Neuron (in vitro differentiated cells): ENCODE data around the gene KRT79.
"Not testable (repeated sequence)": the region's sequence is repeated elsewhere in the genome, so short reads cannot be mapped to it uniquely, and the experiment has no call there.

ENCODE experiments used
- H2AFZ ChIP-seq: one replicate; pipeline ENCODE4 v1.6.1; 2013; ENCODE audit warnings: low read depth, mild to moderate bottlenecking, inconsistent platforms, low read length, moderate library complexity
- H3K27me3 ChIP-seq: one replicate; pipeline ENCODE4 v1.6.1; 2013; ENCODE audit warnings: low read length; ENCODE audit not compliant: insufficient read depth
- H3K36me3 ChIP-seq: one replicate; pipeline ENCODE4 v1.6.1; 2013; ENCODE audit warnings: low read length; ENCODE audit not compliant: insufficient read depth
- H3K4me1 ChIP-seq: one replicate; pipeline ENCODE4 v1.6.1; 2013; ENCODE audit warnings: low read length; ENCODE audit not compliant: insufficient read depth
- H3K4me3 ChIP-seq: 2 replicates; pipeline ENCODE4 v1.5.1; 2013; ENCODE audit warnings: mild to moderate bottlenecking, low read length, moderate library complexity
- H3K9me3 ChIP-seq: one replicate; pipeline ENCODE4 v1.6.1; 2013; ENCODE audit warnings: low read length

KRT79 gene

DNA sequence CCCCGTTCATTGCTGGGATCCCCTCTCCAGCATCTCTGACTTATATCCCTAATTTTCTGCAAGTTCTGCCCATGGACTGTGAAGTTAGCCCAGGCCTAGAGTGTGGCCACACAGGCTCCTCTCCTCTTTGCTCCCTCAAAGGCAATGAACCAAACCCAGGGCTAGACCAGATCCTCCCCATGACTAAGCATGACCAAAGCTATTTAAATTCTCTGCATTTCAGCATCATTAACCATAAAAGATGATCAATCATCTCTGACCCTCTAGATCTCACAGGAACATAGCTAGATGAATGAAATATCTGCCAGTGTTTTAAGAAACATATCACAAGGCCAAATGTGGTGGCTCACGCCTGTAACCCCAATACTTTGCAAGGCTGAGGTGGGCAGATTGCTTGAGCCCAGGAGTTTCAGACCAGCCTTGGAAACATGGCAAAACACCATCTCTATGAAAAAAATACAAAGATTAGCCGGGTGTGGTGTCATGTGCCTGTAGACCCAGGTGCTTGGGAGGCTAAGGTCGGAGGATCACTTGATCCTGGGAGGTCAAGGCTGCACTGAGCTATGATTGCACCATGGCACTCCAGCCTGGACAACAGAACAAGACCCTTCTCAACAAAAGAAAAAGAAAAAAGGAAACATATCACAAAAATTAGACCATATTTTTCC lies 36.0 kb downstream of the KRT79 start:
- Histone ChIP-seq H3K27me3 (no peaks in the 10 kb centered on the region), H3K4me3 (no peak overlapping the region), H3K4me1 (no peaks in the 10 kb centered on the region), H3K36me3 (no peaks in the 10 kb centered on the region), H2AFZ (no peak overlapping the region), H3K9me3 (no peaks in the 10 kb centered on the region)

DNA sequence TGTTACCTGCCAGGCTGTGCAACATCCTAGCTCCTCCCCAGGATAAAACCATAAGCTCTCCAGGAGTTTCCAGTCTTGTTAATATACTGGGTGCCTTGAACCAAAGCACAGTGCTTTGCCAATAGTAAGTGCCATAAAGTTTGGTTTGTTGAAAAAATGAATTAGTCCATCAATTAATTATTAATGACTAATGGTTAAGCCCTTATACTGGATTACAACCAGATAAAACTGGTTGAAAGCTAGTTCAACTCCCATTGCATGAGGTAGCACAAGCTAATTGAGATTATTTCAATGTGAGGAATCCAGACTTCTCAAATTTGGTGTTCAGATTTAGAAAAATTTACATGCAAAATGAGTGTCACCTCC lies 36.6 kb downstream of the KRT79 start:
- Histone ChIP-seq H3K9me3 (no peaks in the 10 kb centered on the region), H3K27me3 (no peaks in the 10 kb centered on the region), H3K36me3 (no peaks in the 10 kb centered on the region), H3K4me3 (no peak overlapping the region), H2AFZ (no peak overlapping the region), H3K4me1 (no peaks in the 10 kb centered on the region)

DNA sequence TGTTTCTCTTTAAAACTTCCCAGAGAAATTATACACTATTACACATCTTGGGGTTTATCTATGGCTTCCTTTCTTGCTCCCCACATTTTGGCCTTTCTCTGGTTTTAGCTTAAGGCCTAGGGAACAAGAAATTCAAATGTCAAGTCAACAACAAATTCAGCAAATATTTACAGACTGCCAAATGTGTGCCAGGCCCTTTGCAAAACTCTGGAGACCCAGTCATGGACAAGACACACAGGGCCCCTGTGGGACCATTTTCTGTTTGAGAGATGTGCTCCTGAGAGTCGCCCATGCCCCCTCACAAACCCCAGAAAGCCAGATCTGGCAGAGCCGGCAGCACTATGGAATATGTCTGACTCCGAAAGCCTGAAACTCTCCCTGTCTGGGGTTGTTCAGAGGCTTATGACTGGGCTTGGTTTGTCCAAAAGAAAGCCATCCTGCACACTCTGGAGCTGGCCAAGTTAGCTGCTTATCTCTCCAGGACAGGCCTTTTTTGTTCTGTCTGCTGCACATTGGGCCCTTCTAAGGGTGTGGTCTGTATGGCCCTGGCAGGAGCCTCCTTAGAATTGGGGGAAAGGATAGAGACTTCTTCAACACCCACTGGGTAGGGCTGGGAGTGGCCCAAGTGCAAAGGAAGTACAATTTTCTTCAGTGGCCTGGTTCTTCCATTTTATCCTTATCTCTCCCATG lies 37.1 kb downstream of the KRT79 start:
- Histone ChIP-seq H3K4me1 (no peaks in the 10 kb centered on the region), H3K4me3 (no peak overlapping the region), H3K9me3 (no peaks in the 10 kb centered on the region), H3K27me3 (no peaks in the 10 kb centered on the region), H2AFZ (no peak overlapping the region), H3K36me3 (no peaks in the 10 kb centered on the region)

DNA sequence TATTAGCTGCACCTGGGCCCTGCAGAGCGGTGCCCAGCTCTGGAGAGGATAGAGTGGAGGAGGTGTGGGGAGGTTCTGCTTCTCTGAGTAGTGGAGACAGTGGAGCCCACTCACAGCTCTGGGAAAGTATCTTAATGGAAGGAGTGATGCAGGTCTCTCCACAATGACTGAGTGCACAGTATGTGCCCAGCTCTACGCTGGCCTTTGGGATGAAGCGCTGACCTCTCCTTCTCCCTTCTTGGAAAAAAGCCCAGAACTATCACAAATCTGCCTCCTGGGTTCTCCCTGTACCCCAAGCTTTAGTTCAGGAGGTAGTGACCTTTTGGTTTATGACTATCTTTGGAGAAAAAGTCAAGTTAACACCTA lies 37.7 kb downstream of the KRT79 start:
- Histone ChIP-seq H3K9me3 (no peaks in the 10 kb centered on the region), H3K4me1 (no peaks in the 10 kb centered on the region), H3K27me3 (no peaks in the 10 kb centered on the region), H3K36me3 (no peaks in the 10 kb centered on the region), H3K4me3 (no peak overlapping the region), H2AFZ (no peak overlapping the region)

DNA sequence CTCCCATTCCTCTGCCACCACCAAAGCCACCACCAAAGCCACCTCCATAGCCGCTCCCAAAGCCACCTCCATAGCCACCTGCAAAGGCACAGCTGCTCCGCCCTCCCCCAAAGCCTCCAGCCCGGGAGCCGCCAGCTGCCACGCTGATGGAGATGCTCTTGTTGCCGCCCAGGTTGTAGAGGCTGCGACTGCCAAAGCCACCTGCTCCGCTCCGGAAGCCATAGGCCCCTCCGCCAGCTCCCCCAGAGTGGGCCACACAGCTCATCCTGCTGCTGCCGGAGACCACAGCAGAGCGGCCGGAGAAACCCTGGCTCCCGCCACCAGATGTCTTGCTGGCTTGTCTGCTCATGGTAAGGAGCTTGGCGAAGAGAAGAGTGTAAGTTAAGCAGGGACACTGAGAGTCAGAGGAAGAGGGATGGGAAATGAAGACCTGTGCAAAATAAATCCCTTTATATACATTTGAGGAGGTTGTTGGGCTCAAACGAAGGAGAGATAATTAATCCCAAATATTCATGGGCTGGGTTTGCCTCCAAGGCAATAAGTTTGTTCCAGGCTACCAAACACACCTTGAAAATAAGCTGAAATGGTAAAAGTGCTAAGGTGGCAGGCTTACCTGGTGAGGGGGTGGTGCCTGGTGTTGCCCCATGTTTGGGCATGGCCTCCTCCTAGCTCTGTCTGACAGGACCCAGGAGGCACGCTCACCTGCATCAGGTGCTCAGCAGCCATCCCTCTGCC lies 38.2 kb downstream of the KRT79 start, which contains the start of gene KRT3:
Gene KRT3, minus strand, starts transcription at position 424 of the 735 bp plus-strand sequence. Its CDS starts 75 bp downstream, at position 349.
- no peaks in the 10 kb centered on the region for H3K27me3 ChIP-seq

DNA sequence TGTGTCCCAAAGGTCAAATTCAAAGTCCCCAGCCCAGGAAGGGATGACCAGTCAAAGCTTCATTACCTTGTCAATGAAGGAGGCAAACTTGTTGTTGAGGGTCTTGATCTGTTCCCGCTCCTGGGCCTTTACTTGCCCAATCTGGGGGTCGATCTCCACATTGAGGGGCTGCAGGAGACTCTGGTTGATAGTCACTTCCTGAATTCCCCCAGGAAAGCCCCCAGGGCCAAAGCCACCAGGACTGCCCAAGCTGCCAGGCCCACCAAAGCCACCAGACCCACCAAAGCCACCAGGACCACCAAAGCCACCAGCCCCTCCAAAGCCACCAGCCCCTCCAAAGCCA lies 38.8 kb downstream of the KRT79 start:
- not testable (repeated sequence) for H3K36me3 ChIP-seq, H2AFZ ChIP-seq, H3K9me3 ChIP-seq, H3K4me3 ChIP-seq, H3K4me1 ChIP-seq, H3K27me3 ChIP-seq

More for the DNA sequence above, 38.2 kb downstream of the KRT79 start, which contains the start of gene KRT3:
- H3K9me3 ChIP-seq: no peaks in the 10 kb centered on the region
- no peaks in the 10 kb centered on the region for H3K36me3 ChIP-seq
- no peaks in the 10 kb centered on the region for H3K4me1 ChIP-seq
- H3K4me3 ChIP-seq: no peak within 1 kb of the TSS
- H2AFZ ChIP-seq: no peak within 1 kb of the TSS

DNA sequence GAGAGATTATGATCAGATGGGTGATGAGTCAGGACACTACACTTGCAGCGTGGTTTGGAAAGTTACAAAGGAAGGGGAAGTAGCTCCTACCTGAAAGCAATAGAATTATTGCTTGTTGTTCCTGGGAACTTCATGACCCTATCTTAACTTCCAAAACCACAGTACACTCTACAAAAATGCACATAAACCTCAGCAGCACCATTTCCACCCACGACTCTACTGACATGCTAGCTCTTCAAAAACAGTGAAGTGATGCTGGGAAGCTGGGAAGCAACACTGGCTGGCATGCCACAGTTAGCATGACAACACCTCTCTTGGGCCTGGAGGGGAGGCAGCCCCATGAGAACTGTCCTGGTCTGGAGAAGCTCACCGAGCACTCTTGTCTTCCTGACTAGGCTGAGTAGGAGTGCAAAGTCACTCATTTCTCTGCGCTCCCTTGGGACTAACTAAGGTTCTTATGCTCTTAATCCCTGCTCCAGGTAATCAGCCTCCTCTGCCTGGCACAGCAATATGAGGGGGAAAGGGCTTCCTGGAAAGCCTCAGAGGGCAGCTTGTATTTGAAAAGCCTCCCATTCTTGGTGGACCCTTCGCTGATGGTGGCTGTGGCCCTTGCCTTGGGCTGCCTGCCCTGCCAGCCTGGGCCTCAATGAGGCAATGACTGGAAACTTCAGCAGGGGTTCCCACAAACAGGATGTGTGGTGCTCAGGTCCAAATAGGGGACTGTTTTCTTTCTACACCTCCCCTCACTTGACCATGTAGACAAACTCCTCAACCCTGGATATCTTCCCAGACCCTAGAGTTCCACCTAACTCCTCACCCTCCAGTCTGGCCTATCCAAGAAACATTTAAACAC lies 39.4 kb downstream of the KRT79 start:
- no peaks in the 10 kb centered on the region for H3K27me3 ChIP-seq
- no peak overlapping the region for H3K4me3 ChIP-seq
- H3K36me3 ChIP-seq: no peaks in the 10 kb centered on the region
- no peak overlapping the region for H2AFZ ChIP-seq
- H3K9me3 ChIP-seq: no peaks in the 10 kb centered on the region
- no peaks in the 10 kb centered on the region for H3K4me1 ChIP-seq

DNA sequence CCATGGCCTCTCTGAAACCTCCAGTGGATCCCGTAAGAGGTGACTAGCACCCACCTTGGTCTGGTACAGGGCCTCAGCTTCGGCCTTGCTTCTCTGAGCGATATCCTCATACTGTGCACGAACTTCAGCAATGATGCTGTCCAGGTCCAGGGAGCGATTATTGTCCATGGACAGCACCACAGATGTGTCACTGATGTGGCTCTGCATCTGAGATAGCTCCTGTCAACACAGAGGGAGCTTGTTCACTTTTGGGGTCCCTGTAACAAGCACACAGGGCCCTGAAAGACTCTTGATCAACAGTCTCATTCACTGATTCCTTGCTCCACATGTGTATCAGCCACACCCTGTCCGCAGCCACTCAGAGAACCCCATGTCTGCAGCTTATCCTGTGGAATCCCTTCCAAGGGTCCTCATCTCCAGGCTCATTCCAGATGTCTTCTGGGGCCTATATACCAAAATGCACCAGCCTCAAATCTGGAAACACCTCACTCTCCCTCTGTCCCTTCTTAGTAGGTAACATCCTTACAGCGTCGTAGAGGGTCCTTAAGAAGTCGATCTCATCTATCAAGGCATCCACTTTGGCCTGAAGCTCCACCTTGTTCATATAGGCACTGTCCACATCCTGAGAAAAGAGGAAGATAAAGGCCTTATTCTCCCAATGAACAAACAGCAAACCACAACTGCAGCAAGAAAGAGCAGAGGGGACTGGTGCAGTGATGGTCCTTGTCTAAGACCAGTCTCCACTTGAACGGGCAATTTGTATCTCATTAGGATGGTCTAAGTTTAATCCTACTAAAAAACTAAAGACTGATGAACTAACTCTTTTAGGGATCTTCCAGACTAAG lies 41.7 kb downstream of the KRT79 start:
- no peaks in the 10 kb centered on the region for H3K27me3 ChIP-seq
- H3K4me1 ChIP-seq: no peaks in the 10 kb centered on the region
- H3K9me3 ChIP-seq: no peaks in the 10 kb centered on the region
- no peak overlapping the region for H3K4me3 ChIP-seq
- no peak overlapping the region for H2AFZ ChIP-seq
- no peaks in the 10 kb centered on the region for H3K36me3 ChIP-seq

DNA sequence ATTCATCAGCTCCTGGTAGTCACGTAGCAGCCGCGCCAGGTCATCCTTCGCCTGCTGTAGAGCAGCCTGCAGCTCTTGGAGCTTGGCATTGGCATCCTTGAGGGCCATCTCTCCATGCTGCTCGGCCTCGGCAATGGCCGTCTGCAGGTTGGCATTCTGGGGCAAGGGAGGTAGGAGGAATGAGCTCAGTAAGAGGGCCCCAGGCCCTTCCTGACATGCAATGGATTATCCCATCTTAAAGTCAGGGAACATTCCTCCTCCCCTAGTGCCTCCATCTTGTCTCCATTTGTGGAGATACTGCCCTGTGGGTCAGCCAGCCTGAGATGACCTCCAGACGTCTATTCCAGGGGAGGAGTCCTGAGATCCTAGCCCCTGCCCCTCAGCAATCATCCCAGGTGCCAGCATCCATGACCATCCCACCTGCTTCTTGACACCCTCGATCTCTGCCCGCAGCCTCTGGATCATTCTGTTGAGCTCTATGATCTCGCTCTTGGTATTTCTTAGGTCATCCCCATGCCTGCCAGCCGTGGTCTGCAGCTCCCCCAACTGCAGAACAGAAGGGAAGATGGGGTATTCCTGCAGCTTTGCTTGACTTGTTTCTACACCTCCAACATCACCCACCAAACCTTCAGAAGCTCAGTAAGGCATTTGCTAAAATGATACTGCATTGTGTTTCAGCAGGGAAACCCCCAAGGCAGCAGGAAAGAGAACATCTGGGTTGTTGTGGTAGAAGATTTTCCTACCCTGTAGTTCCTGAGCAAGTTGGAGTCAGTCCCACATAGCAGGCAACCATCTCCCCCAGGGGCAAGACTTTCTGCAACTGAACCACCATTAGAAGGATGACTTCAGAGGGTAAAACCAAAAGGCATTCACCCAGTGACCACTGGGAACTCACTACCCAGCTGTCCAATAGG lies 42.6 kb downstream of the KRT79 start:
- Histone ChIP-seq H3K27me3 (no peaks in the 10 kb centered on the region), H3K4me1 (no peaks in the 10 kb centered on the region), H3K36me3 (no peaks in the 10 kb centered on the region), H2AFZ (no peak overlapping the region), H3K4me3 (no peak overlapping the region), H3K9me3 (no peaks in the 10 kb centered on the region)

DNA sequence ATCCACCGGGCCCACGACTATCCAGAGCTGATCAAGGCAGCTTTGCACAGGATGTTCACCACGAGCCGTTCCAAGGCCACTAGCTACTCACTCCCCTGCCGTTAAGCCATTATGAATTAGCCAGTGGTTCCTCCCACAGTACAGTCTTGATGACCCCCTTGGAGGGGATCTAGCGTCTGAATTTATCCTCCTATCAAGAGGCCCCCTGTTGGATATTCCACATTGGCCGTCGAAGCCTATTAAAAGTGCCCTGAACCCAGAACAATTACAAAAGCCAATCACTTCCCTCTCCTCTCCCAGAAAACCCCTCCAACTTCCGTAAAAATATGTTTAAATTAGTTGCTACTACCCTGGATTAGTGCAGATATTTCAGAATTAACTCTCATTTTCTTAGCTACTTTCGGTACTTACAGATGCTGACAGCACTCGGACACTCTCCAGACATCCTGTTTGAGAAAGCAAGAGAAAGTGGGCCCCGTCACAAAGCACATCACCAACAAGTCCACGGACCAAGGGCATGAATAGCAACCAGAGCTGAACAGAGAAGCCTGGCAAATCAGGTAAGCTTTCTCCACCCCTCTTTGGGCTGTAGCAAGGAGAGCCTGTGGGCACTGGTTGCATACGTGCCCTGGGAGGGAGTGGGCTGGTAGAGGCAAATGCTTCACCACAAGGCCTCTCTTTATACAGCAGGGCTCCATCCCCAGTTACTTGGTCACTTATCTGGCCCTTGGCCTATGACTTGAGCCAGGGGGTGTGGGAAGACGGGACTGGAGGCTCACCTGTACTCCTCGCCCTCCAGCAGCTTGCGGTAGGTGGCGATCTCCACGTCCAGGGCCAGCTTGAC lies 43.5 kb downstream of the KRT79 start:
- Histone ChIP-seq H2AFZ (no peak overlapping the region), H3K27me3 (no peaks in the 10 kb centered on the region), H3K4me3 (no peak overlapping the region), H3K36me3 (no peaks in the 10 kb centered on the region), H3K4me1 (no peaks in the 10 kb centered on the region), H3K9me3 (no peaks in the 10 kb centered on the region)
